GM19035 (cell line): ENCODE data around the gene RPL23.
"Not testable (repeated sequence)": the region's sequence is repeated elsewhere in the genome, so short reads cannot be mapped to it uniquely, and the experiment has no call there.

Experiments
- ATAC-seq: cut with Tn5 transposase; IDR thresholded peaks from one replicate; pipeline ENCODE4 v1.9.1; 2021; ENCODE audit not compliant: unreplicated experiment

Gene RPL23

DNA sequence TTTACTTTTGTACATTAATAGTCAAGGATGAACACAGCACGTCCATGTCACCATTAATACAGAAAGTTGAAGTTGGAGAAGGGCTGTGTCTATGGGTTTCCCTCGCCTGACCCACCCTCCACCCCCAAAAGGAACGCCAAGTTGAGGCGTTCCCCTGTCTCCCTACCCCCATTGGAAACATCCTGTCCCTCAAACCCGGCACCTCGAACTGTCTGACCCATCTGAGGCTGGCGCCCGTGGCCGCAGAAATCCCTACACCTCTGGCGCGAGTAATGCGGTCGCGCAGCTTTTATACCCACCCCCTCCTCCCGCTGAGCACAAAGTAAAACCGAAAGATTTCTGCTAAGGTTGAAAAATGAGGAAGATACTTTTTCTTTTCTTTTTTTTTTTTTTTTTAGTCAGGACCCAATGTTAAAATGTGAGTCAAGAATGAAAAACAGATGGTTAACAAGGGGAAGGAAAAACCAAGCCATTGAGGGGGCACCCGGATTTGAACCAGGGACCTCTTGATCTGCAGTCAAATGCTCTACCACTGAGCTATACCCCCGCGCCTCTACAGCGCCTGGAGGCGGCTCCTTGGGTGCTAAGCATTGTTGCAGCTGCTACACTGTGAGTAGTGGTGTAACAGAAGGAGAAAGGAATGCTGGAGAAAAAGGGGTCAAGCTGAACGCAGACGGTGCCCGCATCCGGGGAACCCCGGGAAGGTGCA is 15.4 kb upstream of the RPL23 start:
- peak; percentile 39 for ATAC-seq

- ATAC-seq: no peak
Observed at GRCh38 chr17:38867968-38868816, 14.7 kb upstream of the RPL23 start.

DNA sequence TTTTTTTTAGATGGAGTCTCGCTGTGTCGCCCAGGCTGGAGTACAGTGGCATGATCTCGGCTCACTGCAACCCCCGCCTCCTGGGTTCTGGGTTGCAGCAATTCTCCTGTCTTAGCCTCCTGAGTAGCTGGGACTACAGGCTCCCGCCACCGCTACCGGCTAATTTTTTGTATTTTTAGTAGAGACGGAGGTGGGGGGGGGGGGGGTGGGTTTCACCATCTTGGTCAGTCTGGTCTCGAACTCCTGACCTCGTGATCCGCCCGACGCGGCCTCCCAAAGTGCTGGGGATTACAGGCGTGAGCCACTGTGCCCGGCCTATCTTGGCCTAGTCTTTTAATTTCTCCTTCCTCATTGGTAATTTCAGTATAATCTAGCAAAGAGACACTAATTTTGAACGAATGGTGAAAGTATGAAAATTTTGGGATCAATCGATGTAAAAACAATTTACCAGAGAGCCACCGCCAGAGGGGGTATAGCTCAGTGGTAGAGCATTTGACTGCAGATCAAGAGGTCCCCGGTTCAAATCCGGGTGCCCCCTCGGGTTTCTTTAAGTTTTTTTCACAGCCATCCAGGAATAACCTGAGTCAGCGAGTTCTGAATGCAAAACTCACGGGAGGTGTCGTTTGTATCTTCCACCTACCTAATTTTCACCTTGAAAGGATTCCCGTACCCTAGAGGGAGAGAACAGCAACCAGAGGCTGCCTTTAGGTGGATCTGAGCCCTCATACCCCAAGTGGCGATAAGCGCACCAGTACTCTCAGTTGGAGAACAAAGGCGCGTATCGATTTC is 13.9 kb upstream of the RPL23 start:
- no peak for ATAC-seq

- ATAC-seq: no peak
Observed at GRCh38 chr17:38864636-38865398, 11.3 kb upstream of the RPL23 start.

GRCh38 chr17:38861399-38861843 is 7.9 kb upstream of the RPL23 start:
- no peak for ATAC-seq

DNA sequence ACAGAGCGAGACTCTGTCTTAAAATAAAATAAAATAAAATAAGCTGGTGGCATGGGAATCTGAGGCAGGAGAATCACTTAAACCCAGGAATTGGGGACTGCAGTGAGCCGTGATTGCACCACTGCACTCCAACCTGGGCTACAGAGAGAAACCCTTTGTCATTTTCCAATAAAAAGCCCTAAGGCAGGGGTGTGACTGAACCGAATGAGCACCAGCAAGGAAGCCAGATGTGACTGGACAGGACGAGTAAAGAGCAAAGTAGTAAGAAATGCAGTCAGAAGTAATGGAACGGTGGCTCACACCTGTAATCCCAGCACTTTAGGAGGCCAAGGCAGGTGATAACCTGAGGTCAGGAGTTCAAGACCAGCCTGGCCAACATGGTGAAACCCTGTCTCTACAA is 3.8 kb upstream of the RPL23 start:
- ATAC-seq: no peak

GRCh38 chr17:38855101-38855714 is 1.7 kb upstream of the RPL23 start:
- not testable (repeated sequence) for ATAC-seq

DNA sequence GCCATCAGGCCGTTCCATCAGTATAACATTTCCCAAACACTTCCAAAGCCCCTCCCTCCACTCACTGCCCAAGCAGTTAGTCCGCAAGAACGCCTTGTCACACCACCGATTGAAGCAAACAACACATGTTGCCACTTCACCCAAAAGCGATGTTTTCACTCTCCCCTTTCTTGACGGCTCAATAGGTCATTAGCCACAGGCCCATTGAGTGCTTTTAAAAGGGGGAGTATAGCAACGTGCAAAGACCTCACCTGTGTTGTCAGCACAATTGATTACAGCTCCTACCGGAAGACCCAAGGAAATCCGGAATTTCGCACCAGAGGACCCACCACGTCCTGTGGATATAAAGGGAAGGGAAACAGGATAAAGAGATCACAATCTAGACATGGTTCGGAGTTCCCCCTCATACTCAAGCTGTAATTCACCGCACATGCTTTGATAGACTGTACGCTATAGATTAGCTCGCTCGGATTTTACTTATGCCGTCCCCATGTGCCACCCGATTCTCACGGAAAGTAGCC is 690 bp downstream of the RPL23 start:
- no peak for ATAC-seq

GRCh38 chr17:38851434-38851833 is 2.1 kb downstream of the RPL23 start:
- no peak for ATAC-seq

GRCh38 chr17:38850374-38850773 is 3.1 kb downstream of the RPL23 start:
- no peak for ATAC-seq

GRCh38 chr17:38848939-38849605 is 4.4 kb downstream of the RPL23 start:
- no peak for ATAC-seq

GRCh38 chr17:38848557-38848891 is 5.0 kb downstream of the RPL23 start:
- no peak for ATAC-seq

GRCh38 chr17:38844261-38844757 is 9.2 kb downstream of the RPL23 start:
- ATAC-seq: no peak

GRCh38 chr17:38825762-38826247 is 27.7 kb downstream of the RPL23 start:
- no peak for ATAC-seq

- peak; percentile 85 for ATAC-seq
Observed at GRCh38 chr17:38824899-38825761, 28.4 kb downstream of the RPL23 start, which contains the start of gene CWC25. Gene CWC25, minus strand, starts transcription at chr17:38825321. Its CDS starts 138 bp downstream, at chr17:38825183.

DNA sequence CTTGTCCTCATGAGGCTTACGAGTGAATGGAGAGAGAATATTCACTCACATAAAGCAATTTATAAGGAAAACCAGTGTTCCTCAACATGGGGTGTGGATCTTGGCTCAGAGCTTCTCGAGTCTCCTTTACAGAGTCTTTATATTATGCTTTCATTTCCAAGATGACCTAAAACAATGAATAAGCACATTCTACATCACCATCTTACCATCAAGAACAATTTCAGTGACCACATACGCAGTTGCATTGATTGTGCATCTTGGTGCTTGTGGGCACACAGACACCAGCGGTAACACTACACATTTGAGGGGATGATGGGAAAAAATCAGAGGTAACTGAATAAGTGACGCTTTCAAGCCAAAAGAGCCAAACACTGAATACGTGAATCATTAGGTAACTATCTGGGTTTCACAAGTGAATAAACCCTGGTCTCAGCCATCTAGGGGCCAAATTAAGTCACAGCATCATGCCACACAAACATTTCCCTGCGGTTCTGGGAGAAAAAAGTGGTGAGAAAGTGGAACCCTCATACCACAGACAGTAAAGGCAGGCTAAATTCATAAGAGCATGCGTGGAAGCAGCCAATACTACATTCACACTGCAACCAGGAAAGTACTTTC is 37.8 kb downstream of the RPL23 start:
- no peak for ATAC-seq

DNA sequence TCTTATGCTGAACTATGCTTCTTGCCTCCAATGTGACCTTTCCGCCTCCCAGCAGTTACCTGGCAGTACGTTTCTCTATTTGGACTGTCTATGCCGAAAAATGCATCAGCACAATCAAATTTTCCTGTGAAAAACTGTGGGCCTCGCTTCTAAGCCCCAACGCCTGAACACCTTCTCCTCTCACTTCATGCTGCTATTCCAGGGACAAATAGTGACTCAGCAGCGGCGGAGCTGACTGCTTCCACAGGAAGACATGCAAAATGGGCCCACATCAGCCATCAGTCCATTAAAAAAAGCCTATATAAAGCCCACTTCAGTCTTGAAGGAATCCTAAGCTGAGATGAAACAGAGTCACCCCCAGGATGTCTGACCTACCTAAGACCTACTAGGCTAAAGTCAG is 43.7 kb downstream of the RPL23 start:
- ATAC-seq: no peak

GRCh38 chr17:38800237-38800760 is 53.2 kb downstream of the RPL23 start:
- no peak for ATAC-seq
